GM12878 (cell line): ENCODE measurements around the gene TRIM7. TPM values are rescaled to one million over a fixed set of nuclear protein-coding genes. Genes with fewer than 3 reads are reported as not detected.
A peak's percentile ranks its signal among the peaks of the same experiment; 100 is the strongest.

Source experiments
- ASH2L ChIP-seq: fragments of 300-600, 200-600 bp; sonication (generic); IDR thresholded peaks from 2 replicates; pipeline ENCODE4 v1.6.1; 2017; ENCODE audit warnings: low read depth, mild to moderate bottlenecking, borderline replicate concordance
- BHLHE40 ChIP-seq, 2 experiments: fragments of 450-650 bp in 1 of 2; IDR thresholded peaks; 2 replicates each; pipeline ENCODE4 v1.6.1; 2011 to 2017; ENCODE audit warnings: low read depth in 2 of 2, borderline replicate concordance in 1 of 2, improper control_type of control experiment in 1 of 2, low read length in 1 of 2, mild to moderate bottlenecking in 1 of 2
- EP300 ChIP-seq, 2 experiments: fragments of 150-350 bp in 1 of 2; IDR thresholded peaks; 2 replicates each; pipeline ENCODE4 v1.6.1; 2011 to 2012; ENCODE audit warnings: low read depth in 2 of 2, low read length in 2 of 2, borderline replicate concordance in 1 of 2, improper control_type of control experiment in 1 of 2, inconsistent platforms in 1 of 2; ENCODE audit not compliant: control insufficient read depth in 1 of 2
- IKZF2 ChIP-seq, 2 experiments: fragments of 450-650 bp; IDR thresholded peaks; 2 replicates each; pipeline ENCODE4 v1.6.1; 2017; ENCODE audit warnings: mild to moderate bottlenecking in 2 of 2, moderate library complexity in 2 of 2
- POLR2A ChIP-seq: IDR thresholded peaks from 2 replicates; pipeline ENCODE4 v1.6.1; 2011; ENCODE audit warnings: low read depth, mild to moderate bottlenecking, low read length
- POU2F2 ChIP-seq: IDR thresholded peaks from 3 replicates; pipeline ENCODE4 v1.6.1; 2011; ENCODE audit warnings: low read depth, mild to moderate bottlenecking, low read length, borderline replicate concordance
- RB1 ChIP-seq: fragments of 450-650 bp; formaldehyde crosslinking; IDR thresholded peaks from 2 replicates; pipeline ENCODE4 v1.6.1; 2017; ENCODE audit warnings: mild to moderate bottlenecking, borderline replicate concordance
- RELA ChIP-seq: fragments of 450-650 bp; IDR thresholded peaks from 2 replicates; pipeline ENCODE4 v1.8.0; 2014; ENCODE audit warnings: borderline replicate concordance; ENCODE audit not compliant: partially characterized antibody
- RUNX3 ChIP-seq: IDR thresholded peaks from 2 replicates; pipeline ENCODE4 v1.6.1; 2012; ENCODE audit warnings: low read length, inconsistent platforms
- SIN3A ChIP-seq: IDR thresholded peaks from 2 replicates; pipeline ENCODE4 v1.6.1; 2012; ENCODE audit warnings: low read depth, low read length, improper control_type of control experiment
- TAF1 ChIP-seq: IDR thresholded peaks from 2 replicates; pipeline ENCODE4 v1.6.1; 2011; ENCODE audit warnings: mild to moderate bottlenecking, low read depth, low read length, borderline replicate concordance
- TCF3 ChIP-seq: IDR thresholded peaks from 2 replicates; pipeline ENCODE4 v1.6.1; 2012; ENCODE audit warnings: low read depth, mild to moderate bottlenecking, low read length, borderline replicate concordance; ENCODE audit not compliant: insufficient read depth
- TCF7 ChIP-seq: IDR thresholded peaks from 2 replicates; pipeline ENCODE4 v1.6.1; 2014; ENCODE audit warnings: antibody characterized with exemption, borderline replicate concordance
- polyA plus RNA-seq, 11 experiments: library from polyadenylated mRNA; depleted of rRNA in 4 of 11; unstranded in 6 of 11; stranded (reverse) in 5 of 11; fragments of >200 nt; fragmentation: Nextera tagmentation in 4 of 11; fragmentation: Illumina TruSeq in 1 of 11; extraction: Ambion mirVana in 4 of 11; extraction: Trizol in 1 of 11; gene quantifications; 1 replicate in 1 of 11; 2 replicates in 10 of 11; pipeline versions ENCODE4 v1.2.1 to v1.2.3, GENCODE V29; 2011 to 2016; ENCODE audit warnings: inconsistent platforms in 2 of 11, missing spikeins in 2 of 11, low read depth in 1 of 11
- total RNA-seq, 4 experiments: library from RNA; depleted of rRNA in 3 of 4; stranded (reverse); fragments of >200 nt in 3 of 4; fragmentation: Illumina TruSeq in 1 of 4; extraction: Trizol in 1 of 4; gene quantifications; 2 replicates each; pipeline versions ENCODE4 v1.2.1 to v1.2.3, GENCODE V29; 2013 to 2021
- TF ChIP-seq, protein P1 (sequence below): fragments of 450-650 bp; conservative IDR thresholded peaks from 2 replicates; pipeline ENCODE4 v1.6.1; 2017; ENCODE audit warnings: mild to moderate bottlenecking, moderate library complexity
- TF ChIP-seq, protein P2 (sequence below): fragments of 450-650 bp; IDR thresholded peaks from 2 replicates; pipeline ENCODE4 v1.6.1; 2017; ENCODE audit warnings: borderline replicate concordance
- TF ChIP-seq, protein P3 (sequence below): fragments of 450-650 bp; IDR thresholded peaks from 2 replicates; pipeline ENCODE4 v1.6.1; 2017; ENCODE audit warnings: mild to moderate bottlenecking, moderate library complexity
- TF ChIP-seq, protein P4 (sequence below): fragments of 150-350 bp; IDR thresholded peaks from 2 replicates; pipeline ENCODE4 v1.6.1; 2016; ENCODE audit warnings: low read depth, low read length

Gene TRIM7
- total and polyA plus RNA-seq, 10 of the 15 experiments (the other 5 are each of a cell fraction or from before 2014, with no cell fraction given): 0.02 to 1.6 (median 0.41) TPM

DNA sequence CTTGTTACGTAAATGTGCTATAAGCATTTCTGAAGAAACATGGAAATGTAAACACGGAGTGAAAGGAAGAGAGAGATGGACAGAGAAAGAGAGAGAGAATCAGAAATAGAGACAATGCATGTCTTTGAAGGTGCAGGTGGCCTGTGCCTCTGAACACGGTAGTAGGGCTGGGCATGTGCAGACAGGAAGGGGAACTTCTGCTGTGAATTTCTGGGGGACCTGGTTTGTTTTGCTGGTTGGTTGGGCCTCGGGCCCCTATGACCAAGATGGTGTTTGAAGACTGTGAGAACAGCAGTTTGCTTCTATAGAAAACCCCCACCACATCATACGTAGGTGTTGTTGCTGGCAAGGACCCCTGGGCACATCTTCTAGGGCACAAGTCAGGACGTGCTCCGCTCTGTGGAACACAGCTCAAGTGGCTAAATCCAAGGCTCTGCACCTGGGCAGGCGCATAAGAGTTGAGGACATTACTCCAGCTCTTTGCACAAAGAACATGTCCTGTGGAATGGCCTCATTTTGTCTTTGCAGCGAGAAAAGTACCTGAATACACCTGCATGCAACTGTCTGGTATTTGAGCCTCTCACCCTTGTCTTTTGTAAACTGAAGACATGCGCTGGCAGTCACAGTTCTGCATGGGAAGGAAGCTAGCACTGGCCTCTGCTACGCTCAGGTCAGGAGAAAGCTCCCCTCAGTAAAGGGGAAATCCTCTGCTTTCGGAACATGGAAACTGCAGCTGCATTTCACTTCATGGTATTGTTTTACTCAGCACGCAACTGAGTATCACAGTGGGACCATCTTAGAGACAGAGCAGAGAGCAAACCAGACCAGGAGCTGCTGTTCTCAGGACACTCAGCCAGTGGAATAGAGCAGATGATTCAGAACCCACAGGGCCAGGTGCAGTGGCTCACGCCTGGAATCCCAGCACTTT is 54.9 kb downstream of the TRIM7 start (continued):
- TF ChIP-seq, protein P1, sequence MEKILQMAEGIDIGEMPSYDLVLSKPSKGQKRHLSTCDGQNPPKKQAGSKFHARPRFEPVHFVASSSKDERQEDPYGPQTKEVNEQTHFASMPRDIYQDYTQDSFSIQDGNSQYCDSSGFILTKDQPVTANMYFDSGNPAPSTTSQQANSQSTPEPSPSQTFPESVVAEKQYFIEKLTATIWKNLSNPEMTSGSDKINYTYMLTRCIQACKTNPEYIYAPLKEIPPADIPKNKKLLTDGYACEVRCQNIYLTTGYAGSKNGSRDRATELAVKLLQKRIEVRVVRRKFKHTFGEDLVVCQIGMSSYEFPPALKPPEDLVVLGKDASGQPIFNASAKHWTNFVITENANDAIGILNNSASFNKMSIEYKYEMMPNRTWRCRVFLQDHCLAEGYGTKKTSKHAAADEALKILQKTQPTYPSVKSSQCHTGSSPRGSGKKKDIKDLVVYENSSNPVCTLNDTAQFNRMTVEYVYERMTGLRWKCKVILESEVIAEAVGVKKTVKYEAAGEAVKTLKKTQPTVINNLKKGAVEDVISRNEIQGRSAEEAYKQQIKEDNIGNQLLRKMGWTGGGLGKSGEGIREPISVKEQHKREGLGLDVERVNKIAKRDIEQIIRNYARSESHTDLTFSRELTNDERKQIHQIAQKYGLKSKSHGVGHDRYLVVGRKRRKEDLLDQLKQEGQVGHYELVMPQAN: no peak
- no peak for TF ChIP-seq RELA
- TF ChIP-seq BHLHE40 (IDR thresholded peaks at IDR 0.05; ENCODE audit: borderline replicate concordance in 1 of 2, low read depth in 2 of 2, low read length in 1 of 2): peak in 1 of 2 experiments; percentile 20; a peak in 1 of 4 replicates
- no peak for TF ChIP-seq ASH2L
- TF ChIP-seq RUNX3: peak; percentile 17; the same call in 1 of the 2 replicates
- TF ChIP-seq, protein P2, sequence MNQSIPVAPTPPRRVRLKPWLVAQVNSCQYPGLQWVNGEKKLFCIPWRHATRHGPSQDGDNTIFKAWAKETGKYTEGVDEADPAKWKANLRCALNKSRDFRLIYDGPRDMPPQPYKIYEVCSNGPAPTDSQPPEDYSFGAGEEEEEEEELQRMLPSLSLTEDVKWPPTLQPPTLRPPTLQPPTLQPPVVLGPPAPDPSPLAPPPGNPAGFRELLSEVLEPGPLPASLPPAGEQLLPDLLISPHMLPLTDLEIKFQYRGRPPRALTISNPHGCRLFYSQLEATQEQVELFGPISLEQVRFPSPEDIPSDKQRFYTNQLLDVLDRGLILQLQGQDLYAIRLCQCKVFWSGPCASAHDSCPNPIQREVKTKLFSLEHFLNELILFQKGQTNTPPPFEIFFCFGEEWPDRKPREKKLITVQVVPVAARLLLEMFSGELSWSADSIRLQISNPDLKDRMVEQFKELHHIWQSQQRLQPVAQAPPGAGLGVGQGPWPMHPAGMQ: no peak
- TF ChIP-seq SIN3A: no peak
- TF ChIP-seq, protein P3, sequence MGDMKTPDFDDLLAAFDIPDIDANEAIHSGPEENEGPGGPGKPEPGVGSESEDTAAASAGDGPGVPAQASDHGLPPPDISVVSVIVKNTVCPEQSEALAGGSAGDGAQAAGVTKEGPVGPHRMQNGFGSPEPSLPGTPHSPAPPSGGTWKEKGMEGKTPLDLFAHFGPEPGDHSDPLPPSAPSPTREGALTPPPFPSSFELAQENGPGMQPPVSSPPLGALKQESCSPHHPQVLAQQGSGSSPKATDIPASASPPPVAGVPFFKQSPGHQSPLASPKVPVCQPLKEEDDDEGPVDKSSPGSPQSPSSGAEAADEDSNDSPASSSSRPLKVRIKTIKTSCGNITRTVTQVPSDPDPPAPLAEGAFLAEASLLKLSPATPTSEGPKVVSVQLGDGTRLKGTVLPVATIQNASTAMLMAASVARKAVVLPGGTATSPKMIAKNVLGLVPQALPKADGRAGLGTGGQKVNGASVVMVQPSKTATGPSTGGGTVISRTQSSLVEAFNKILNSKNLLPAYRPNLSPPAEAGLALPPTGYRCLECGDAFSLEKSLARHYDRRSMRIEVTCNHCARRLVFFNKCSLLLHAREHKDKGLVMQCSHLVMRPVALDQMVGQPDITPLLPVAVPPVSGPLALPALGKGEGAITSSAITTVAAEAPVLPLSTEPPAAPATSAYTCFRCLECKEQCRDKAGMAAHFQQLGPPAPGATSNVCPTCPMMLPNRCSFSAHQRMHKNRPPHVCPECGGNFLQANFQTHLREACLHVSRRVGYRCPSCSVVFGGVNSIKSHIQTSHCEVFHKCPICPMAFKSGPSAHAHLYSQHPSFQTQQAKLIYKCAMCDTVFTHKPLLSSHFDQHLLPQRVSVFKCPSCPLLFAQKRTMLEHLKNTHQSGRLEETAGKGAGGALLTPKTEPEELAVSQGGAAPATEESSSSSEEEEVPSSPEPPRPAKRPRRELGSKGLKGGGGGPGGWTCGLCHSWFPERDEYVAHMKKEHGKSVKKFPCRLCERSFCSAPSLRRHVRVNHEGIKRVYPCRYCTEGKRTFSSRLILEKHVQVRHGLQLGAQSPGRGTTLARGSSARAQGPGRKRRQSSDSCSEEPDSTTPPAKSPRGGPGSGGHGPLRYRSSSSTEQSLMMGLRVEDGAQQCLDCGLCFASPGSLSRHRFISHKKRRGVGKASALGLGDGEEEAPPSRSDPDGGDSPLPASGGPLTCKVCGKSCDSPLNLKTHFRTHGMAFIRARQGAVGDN: peak; percentile 41; the same call in 1 of the 2 replicates
- no peak for TF ChIP-seq POLR2A
- TF ChIP-seq EP300 (IDR thresholded peaks at IDR 0.05; ENCODE audit: borderline replicate concordance in 1 of 2, control insufficient read depth in 1 of 2, low read depth in 2 of 2, low read length in 2 of 2): peak in 1 of 2 experiments; percentile 10; a peak in 1 of 4 replicates
- TF ChIP-seq TCF3: 0 out of 2 replicates have a peak, but pooled peaks have one; percentile 7
- peak in 1 of 2 experiments; percentile 16; a peak in 1 of 4 replicates for TF ChIP-seq IKZF2 (IDR thresholded peaks at IDR 0.05)
- TF ChIP-seq POU2F2: no peak
- no peak for TF ChIP-seq RB1
- TF ChIP-seq, protein P4, sequence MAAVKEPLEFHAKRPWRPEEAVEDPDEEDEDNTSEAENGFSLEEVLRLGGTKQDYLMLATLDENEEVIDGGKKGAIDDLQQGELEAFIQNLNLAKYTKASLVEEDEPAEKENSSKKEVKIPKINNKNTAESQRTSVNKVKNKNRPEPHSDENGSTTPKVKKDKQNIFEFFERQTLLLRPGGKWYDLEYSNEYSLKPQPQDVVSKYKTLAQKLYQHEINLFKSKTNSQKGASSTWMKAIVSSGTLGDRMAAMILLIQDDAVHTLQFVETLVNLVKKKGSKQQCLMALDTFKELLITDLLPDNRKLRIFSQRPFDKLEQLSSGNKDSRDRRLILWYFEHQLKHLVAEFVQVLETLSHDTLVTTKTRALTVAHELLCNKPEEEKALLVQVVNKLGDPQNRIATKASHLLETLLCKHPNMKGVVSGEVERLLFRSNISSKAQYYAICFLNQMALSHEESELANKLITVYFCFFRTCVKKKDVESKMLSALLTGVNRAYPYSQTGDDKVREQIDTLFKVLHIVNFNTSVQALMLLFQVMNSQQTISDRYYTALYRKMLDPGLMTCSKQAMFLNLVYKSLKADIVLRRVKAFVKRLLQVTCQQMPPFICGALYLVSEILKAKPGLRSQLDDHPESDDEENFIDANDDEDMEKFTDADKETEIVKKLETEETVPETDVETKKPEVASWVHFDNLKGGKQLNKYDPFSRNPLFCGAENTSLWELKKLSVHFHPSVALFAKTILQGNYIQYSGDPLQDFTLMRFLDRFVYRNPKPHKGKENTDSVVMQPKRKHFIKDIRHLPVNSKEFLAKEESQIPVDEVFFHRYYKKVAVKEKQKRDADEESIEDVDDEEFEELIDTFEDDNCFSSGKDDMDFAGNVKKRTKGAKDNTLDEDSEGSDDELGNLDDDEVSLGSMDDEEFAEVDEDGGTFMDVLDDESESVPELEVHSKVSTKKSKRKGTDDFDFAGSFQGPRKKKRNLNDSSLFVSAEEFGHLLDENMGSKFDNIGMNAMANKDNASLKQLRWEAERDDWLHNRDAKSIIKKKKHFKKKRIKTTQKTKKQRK: no peak
- no peak for TF ChIP-seq TAF1
- TF ChIP-seq TCF7: no peak
